ENCODE measurements around the gene EREG.

DNA sequence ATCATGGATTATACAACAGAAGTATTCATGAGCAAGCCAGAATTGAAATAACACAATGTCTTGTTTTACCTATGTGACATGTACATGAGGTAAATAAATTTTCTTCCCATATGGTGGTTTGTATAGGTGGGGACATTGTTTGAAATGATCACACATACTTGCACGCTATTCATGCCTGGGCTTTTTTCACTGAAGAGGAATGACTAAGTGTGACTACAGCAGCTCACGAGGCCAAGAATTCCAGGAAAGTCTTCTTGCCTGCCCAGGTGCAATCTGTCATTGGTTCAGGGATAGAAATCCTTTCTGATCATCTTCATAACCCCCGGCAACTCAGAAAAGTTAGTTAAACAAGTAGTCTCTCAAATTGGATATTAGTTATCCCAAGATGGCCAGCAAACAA is 43.7 kb downstream of the EREG start:
- TF ChIP-seq CTCF (IDR thresholded peaks at IDR 0.05) (no peak), EP300 (IDR thresholded peaks at IDR 0.05; ENCODE audit: low read depth) (no peak)
